HG02642 (cell line): ENCODE data around the gene FBLN1.
"Not testable (repeated sequence)": the region's sequence is repeated elsewhere in the genome, so short reads cannot be mapped to it uniquely, and the experiment has no call there.

Experiments
- ATAC-seq: cut with Tn5 transposase; IDR thresholded peaks from one replicate; pipeline ENCODE4 v1.9.1; 2021; ENCODE audit warnings: mild to moderate bottlenecking; ENCODE audit not compliant: unreplicated experiment, poor library complexity

The FBLN1 gene

GRCh38 chr22:45599836-45600577 is 97.3 kb downstream of the FBLN1 start:
- no peak for ATAC-seq

GRCh38 chr22:45600790-45601730 is 98.4 kb downstream of the FBLN1 start:
- no peak for ATAC-seq

- no peak for ATAC-seq
Measured at GRCh38 chr22:45602004-45602733, 99.5 kb downstream of the FBLN1 start.

GRCh38 chr22:45602824-45603595 is 100.3 kb downstream of the FBLN1 start:
- no peak for ATAC-seq

GRCh38 chr22:45603619-45604018 is 100.9 kb downstream of the FBLN1 start:
- ATAC-seq: no peak

GRCh38 chr22:45608045-45608444 is 105.4 kb downstream of the FBLN1 start:
- ATAC-seq: not testable (repeated sequence)

- ATAC-seq: no peak
Measured at GRCh38 chr22:45608763-45609180, 106.1 kb downstream of the FBLN1 start.

- no peak for ATAC-seq
Measured at GRCh38 chr22:45612451-45612901, 109.8 kb downstream of the FBLN1 start.

- ATAC-seq: no peak
Measured at GRCh38 chr22:45612940-45613339, 110.3 kb downstream of the FBLN1 start.

GRCh38 chr22:45615364-45615763 is 112.7 kb downstream of the FBLN1 start:
- ATAC-seq: no peak

GRCh38 chr22:45616432-45616831 is 113.7 kb downstream of the FBLN1 start:
- no peak for ATAC-seq

- no peak for ATAC-seq
Measured at GRCh38 chr22:45617948-45618347, 115.3 kb downstream of the FBLN1 start.

GRCh38 chr22:45620706-45621105 is 118.0 kb downstream of the FBLN1 start:
- ATAC-seq: no peak

- no peak for ATAC-seq
Measured at GRCh38 chr22:45621836-45622600, 119.3 kb downstream of the FBLN1 start.

GRCh38 chr22:45623464-45624145 is 120.9 kb downstream of the FBLN1 start:
- ATAC-seq: not testable (repeated sequence)

GRCh38 chr22:45626198-45626651 is 123.5 kb downstream of the FBLN1 start:
- no peak for ATAC-seq

GRCh38 chr22:45627489-45628233 is 125.0 kb downstream of the FBLN1 start:
- no peak for ATAC-seq

GRCh38 chr22:45628515-45628914 is 125.8 kb downstream of the FBLN1 start:
- ATAC-seq: no peak
